Left ventricle myocardium inferior (tissue), 1 donor: ENCODE data around the gene ZMPSTE24. TPM values are rescaled to one million over a fixed set of nuclear protein-coding genes. Genes with fewer than 3 reads are reported as not detected.

ENCODE experiments used
- DNase-seq: peaks from one replicate; pipeline ENCODE4 v3.0.0-alpha.2; 2020
- H3K27ac ChIP-seq: fragments of 200-600 bp; replicated peaks from 2 replicates; pipeline ENCODE4 v1.8.0; 2021
- H3K27me3 ChIP-seq: fragments of 200-600 bp; 2 replicates; pipeline ENCODE4 v1.8.0; 2021; ENCODE audit warnings: low read depth
- H3K36me3 ChIP-seq: fragments of 200-600 bp; 2 replicates; pipeline ENCODE4 v1.8.0; 2021
- H3K4me1 ChIP-seq: fragments of 200-600 bp; 2 replicates; pipeline ENCODE4 v1.8.0; 2021
- H3K4me3 ChIP-seq: fragments of 200-600 bp; 2 replicates; pipeline ENCODE4 v1.8.0; 2021; ENCODE audit warnings: mild to moderate bottlenecking, moderate library complexity
- H3K9me3 ChIP-seq: fragments of 200-600 bp; replicated peaks from 2 replicates; pipeline ENCODE4 v1.8.0; 2021
- intact Hi-C: fragments of 100-400 bp; cut with micrococcal nuclease; formaldehyde crosslinking; loops from one replicate; pipeline ENCODE4 v1.11.0; 2022
- total RNA-seq: library from RNA; stranded (reverse); fragmentation: NEBNext Ultra II Directional; extraction: Animal tissue kit (Norgen Biotek cat#: 25700); gene quantifications from one replicate; pipeline ENCODE4 v1.2.1, GENCODE V29; 2021
- TF ChIP-seq, protein P1 (sequence below): fragments of 200-600 bp; IDR thresholded peaks from 2 replicates; pipeline ENCODE4 v1.8.0; 2021; ENCODE audit warnings: antibody characterized with exemption, mild to moderate bottlenecking, borderline replicate concordance
- donor health status: DM: no; HTN: yes; CAD: no; lungs with severe emphysema.

The ZMPSTE24 gene
- total RNA-seq, 1 donor from 2014 or later, result 33.8 TPM

DNA sequence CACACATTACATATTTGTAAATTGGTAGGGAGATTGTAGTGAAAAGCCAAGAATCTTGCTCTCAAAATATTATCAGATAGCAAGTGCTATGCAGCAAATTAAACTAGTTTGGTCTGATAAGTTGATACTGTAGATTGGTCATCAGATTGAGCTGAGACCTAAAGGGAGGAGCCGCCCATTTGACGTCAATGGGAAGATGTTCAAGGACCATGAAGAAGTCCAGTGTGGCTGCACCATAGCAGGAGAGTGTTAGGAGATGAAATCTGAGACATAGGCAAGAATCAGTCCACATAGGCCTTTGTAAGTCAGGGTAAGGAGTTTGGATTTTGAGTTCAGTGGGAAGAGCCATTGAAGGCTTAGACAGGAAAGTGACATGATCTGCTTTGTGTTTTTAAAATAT, 16.3 kb downstream of the ZMPSTE24 start:
- TF ChIP-seq, protein P1, sequence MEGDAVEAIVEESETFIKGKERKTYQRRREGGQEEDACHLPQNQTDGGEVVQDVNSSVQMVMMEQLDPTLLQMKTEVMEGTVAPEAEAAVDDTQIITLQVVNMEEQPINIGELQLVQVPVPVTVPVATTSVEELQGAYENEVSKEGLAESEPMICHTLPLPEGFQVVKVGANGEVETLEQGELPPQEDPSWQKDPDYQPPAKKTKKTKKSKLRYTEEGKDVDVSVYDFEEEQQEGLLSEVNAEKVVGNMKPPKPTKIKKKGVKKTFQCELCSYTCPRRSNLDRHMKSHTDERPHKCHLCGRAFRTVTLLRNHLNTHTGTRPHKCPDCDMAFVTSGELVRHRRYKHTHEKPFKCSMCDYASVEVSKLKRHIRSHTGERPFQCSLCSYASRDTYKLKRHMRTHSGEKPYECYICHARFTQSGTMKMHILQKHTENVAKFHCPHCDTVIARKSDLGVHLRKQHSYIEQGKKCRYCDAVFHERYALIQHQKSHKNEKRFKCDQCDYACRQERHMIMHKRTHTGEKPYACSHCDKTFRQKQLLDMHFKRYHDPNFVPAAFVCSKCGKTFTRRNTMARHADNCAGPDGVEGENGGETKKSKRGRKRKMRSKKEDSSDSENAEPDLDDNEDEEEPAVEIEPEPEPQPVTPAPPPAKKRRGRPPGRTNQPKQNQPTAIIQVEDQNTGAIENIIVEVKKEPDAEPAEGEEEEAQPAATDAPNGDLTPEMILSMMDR, result no peak
- Histone ChIP-seq H3K4me1 (peaks cover 24% of the 10 kb centered on the region), H3K36me3 (peaks cover 80% of the 10 kb centered on the region), H3K27ac (peak overlapping the region; percentile 30), H3K9me3 (no peaks in the 10 kb centered on the region), H3K27me3 (no peaks in the 10 kb centered on the region), H3K4me3 (no peak overlapping the region)
- DNase-seq, result no peak
- intact Hi-C loops, result no loop called here

GRCh38 chr1:40276122-40276521, 18.1 kb downstream of the ZMPSTE24 start:
- H3K27ac ChIP-seq, result peak overlapping the region; percentile 12

GRCh38 chr1:40281853-40282252, 23.8 kb downstream of the ZMPSTE24 start:
- no peak for DNase-seq
- Histone ChIP-seq H3K36me3 (peaks cover 83% of the 10 kb centered on the region), H3K27me3 (no peaks in the 10 kb centered on the region), H3K4me1 (peaks cover under 1% of the 10 kb centered on the region), H3K9me3 (no peaks in the 10 kb centered on the region), H3K4me3 (no peak overlapping the region), H3K27ac (no peak overlapping the region)
- TF ChIP-seq, protein P1, result no peak
- intact Hi-C loops, result no loop called here

More at GRCh38 chr1:40276122-40276521, 18.1 kb downstream of the ZMPSTE24 start:
- Histone ChIP-seq H3K4me1 (peaks cover 19% of the 10 kb centered on the region), H3K27me3 (no peaks in the 10 kb centered on the region), H3K36me3 (peaks cover 80% of the 10 kb centered on the region), H3K9me3 (no peaks in the 10 kb centered on the region), H3K4me3 (no peak overlapping the region)
- intact Hi-C loops, result no loop called here
- no peak for DNase-seq
- TF ChIP-seq, protein P1, result no peak

- Histone ChIP-seq H3K4me3 (no peak overlapping the region), H3K4me1 (no peaks in the 10 kb centered on the region), H3K27me3 (no peaks in the 10 kb centered on the region), H3K9me3 (no peaks in the 10 kb centered on the region), H3K27ac (no peak overlapping the region), H3K36me3 (peaks cover 76% of the 10 kb centered on the region)
- intact Hi-C loops, result no loop called here
- TF ChIP-seq, protein P1, result no peak
- no peak for DNase-seq
Observed at GRCh38 chr1:40291293-40291692, 33.3 kb downstream of the ZMPSTE24 start.

DNA sequence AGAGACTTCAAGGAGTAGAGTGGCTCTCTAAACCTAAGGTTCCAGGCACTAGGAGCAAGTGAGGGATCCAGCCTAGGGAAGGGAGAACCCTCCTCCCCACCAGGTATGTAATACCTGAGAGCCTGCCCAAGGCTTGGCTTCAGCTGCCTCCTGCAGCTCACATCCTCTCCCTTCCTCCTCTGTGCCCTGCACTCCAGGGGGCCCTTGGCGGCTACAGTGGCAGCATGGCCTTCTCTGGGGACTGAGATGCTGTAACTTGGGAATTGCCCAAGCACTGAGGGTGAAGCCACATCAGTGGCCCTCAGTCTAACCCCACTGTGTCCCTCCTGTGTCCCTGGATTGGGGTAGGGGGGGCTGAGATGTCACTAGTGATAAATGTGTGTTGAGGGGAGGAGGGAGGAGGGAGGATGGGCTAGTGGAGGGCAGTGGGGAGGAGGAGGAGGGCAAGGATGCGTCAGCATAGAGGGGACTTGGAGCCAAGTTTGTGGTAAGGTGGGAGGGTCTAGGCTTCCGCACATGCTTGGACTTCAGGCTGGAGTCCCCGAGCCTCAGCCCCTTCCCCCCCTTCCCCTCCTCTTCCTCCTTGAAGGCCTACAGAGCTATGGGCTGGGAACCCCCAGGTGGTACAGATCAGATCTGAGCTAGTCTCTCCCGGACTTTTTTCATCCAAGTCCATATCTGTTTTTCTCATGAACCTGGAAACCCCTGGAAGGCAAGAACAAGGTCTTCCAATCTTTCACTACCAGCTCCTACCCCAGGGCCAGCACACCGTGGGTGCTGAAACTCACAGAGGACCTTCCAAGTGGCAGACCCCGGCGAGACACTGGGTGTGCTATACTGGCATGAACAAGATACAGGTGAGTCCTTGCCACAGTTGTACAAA, 41.6 kb downstream of the ZMPSTE24 start:
- Histone ChIP-seq H3K4me1 (no peaks in the 10 kb centered on the region), H3K9me3 (no peaks in the 10 kb centered on the region), H3K27me3 (peaks cover 19% of the 10 kb centered on the region), H3K4me3 (no peak overlapping the region), H3K27ac (no peak overlapping the region), H3K36me3 (peaks cover 1% of the 10 kb centered on the region)
- DNase-seq, result no peak
- intact Hi-C loops, result no loop called here
- TF ChIP-seq, protein P1, result no peak
